HG02759 (cell line): ENCODE measurements around the gene TBP.
"Not testable (repeated sequence)": the region's sequence is repeated elsewhere in the genome, so short reads cannot be mapped to it uniquely, and the experiment has no call there.

Source experiments
- ATAC-seq: cut with Tn5 transposase; IDR thresholded peaks from one replicate; pipeline ENCODE4 v1.9.1; 2021; ENCODE audit warnings: mild to moderate bottlenecking, moderate library complexity; ENCODE audit not compliant: unreplicated experiment

The TBP gene

DNA sequence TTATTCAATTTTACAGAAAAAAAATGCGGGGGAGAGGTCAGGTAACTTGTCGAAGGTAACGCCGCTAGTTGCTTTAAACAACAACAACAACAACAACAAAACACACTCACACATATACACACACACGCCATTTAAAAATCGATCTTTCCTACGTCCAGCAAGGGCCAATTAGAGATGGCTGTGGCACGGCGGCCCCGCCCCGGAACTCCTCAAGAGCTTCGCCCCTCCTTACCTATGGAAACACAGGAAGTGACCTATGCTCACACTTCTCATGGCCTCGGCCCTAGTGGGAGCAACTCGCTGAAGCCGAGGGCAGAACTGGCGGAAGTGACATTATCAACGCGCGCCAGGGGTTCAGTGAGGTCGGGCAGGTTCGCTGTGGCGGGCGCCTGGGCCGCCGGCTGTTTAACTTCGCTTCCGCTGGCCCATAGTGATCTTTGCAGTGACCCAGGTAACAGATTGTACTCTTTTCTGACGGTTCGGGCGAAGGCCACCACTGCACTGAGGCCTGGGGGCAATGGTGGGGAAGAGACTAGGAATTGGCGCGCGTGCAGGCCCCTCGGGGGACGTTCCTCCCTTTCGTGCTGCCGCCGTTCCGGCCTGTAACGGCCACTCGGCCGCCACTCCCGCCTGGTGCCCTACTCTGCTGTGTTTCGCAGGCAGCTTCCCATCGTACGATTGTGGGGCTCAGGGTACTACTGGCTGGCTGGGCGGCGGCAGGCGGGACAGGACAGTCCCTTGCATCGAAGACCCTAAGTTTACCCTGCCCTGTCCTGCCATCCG, at the start of gene TBP:
TSS of gene TBP (plus strand) at position 357 of the 783 bp plus-strand sequence. CDS start 2,661 bp downstream, outside the sequence.
- peak; percentile 92 for ATAC-seq

DNA sequence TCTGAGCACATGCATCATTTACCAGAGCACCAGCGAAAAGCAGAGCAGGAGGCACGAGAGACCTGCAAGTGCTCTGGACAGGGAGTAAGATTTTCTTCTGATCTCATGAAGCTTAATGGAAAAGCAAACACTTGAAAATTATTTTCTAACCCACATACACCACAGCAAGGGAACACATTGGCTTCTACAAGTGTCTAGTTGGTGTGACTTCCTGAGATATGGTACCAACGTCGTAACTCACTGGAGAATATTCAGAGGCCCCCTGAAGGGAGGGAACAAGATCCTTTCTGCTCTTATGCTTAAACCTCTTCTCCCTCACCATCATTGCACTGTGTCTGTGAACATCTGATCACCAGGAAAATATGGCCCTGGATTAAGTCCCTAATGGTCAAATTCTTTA, 49.7 kb upstream of the TBP start:
- no peak for ATAC-seq

GRCh38 chr6:170505306-170505705, 48.9 kb upstream of the TBP start:
- ATAC-seq: no peak

- no peak for ATAC-seq
Measured at GRCh38 chr6:170506446-170506845, 47.7 kb upstream of the TBP start.

GRCh38 chr6:170507728-170508127, 46.4 kb upstream of the TBP start:
- not testable (repeated sequence) for ATAC-seq

DNA sequence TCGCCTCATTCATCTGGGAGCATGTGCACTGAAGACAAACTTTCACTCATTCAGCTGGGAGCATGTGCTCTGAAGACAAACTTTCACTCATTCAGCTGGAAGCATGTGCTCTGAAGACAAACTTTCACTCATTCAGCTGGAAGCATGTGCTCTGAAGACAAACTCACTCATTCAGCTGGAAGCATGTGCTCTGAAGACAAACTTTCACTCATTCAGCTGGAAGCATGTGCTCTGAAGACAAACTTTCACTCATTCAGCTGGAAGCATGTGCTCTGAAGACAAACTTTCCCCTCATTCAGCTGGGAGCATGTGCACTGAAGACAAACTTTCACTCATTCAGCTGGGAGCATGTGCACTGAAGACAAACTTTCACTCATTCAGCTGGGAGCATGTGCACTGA, 45.9 kb upstream of the TBP start:
- not testable (repeated sequence) for ATAC-seq

DNA sequence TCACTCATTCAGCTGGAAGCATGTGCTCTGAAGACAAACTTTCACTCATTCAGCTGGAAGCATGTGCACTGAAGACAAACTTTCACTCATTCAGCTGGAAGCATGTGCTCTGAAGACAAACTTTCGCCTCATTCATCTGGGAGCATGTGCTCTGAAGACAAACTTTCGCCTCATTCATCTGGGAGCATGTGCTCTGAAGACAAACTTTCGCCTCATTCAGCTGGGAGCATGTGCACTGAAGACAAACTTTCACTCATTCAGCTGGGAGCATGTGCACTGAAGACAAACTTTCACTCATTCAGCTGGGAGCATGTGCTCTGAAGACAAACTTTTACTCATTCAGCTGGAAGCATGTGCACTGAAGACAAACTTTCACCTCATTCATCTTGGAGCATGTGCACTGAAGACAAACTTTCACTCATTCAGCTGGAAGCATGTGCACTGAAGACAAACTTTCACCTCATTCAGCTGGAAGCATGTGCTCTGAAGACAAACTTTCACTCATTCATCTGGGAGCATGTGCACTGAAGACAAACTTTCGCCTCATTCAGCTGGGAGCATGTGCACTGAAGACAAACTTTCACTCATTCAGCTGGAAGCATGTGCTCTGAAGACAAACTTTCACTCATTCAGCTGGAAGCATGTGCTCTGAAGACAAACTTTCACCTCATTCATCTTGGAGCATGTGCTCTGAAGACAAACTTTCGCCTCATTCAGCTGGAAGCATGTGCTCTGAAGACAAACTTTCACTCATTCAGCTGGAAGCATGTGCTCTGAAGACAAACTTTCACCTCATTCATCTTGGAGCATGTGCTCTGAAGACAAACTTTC, 45.1 kb upstream of the TBP start:
- ATAC-seq: not testable (repeated sequence)

DNA sequence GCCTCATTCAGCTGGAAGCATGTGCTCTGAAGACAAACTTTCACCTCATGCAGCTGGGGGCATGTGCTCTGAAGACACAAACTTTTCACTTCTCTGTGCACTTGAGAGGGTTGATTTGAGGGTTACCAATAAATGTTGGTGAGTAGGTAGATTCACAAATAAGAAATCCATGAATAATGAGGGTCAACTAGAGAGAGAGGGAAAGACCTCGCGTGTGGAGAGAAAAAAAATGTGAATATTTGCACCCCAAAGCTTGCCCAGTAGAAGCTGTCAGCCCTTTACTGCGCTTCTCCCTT, 44.5 kb upstream of the TBP start:
- no peak for ATAC-seq

DNA sequence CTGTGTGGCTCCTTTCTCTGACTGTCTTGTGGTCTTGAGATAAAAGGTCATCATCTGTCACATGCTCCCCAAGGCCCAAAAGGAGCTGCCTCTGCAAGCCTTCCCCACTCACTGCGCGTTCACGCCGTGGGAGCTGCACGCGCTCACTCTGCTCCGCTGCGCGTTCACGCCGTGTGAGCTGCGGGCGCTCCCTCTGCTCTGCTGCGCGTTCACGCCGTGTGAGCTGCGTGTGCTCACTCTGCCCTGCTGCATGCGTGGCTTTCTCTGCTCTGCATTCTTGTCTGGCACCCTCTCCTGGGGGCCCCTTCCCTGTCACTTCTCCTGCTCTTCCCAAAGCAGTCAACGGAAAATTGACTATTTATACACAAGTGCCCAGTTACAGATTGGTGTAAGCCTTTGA, 43.5 kb upstream of the TBP start:
- no peak for ATAC-seq

- ATAC-seq: no peak
Measured at GRCh38 chr6:170512249-170512648, 41.9 kb upstream of the TBP start.

DNA sequence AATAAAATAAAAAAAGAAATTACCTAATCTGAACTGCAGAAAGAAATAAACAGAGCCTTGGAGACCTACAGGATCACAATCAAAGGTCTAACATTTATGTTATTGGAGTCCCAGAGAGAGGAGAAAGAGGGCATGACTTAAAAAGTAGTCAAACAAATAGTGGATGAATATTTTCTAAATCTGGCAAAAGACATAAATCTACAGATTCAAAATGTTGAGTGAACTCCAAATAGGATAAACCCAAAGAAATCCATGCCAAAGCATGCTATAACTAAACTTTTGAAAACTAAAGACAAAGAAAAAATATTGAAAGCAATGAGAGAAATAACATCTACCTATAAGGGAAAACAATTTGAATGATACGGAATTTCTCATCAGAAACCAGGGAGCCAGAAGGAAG, 39.3 kb upstream of the TBP start:
- no peak for ATAC-seq

DNA sequence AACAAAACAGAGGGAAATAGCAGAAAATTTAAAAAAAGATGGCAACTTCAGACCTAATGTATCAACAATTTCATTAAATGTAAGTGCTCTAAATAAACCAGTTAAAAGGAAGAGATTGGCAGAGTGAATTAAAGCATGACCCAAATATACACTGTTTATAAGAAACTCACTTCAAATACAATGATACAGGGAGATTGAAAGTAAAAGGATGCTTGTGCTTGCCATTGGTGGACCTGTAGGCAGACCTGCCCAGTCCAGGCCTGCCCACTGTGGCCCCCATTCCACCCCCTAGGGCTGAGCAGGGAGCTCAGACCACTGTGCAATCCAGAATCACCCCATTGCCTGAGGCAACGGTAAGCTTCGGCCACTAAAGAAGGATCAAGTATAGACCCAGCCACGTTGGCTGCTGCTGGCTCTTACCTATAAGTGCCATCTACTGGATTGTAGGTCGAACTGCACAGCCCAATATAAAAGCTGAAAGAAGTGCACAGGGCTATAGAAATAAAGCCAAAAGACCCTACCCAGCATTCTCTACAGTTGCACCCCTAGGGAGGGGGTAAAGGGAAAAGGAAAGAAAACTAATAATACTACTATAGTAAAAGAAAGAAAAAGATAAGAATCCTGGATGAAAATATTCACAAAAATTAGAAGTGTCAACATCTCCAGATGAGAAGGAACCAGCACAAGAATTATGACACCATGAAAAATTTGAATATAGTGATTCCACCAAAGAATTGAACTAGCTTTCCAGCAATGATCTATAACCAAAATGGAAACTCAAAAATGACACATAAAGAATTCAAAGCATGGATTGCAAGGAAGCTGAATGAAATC, 37.2 kb upstream of the TBP start:
- ATAC-seq: peak; percentile 95

GRCh38 chr6:170522565-170523183, 31.5 kb upstream of the TBP start:
- ATAC-seq: no peak

- no peak for ATAC-seq
Measured at GRCh38 chr6:170523256-170524171, 30.7 kb upstream of the TBP start.

DNA sequence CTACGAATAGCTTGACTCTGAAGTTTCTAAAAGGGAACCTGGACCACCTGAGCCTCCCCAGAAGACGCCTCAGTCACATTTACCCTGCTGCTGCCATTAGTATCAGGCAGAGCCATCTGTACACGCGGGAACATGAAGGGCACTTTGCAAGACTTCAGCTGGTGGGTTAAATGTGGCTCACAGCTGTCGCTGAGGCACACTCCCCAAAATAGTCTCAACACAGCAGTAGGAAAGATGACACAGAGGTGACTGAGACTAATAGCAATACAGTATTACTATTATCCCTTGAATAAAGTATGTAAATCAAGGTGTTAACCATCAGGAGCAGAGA, 30.0 kb upstream of the TBP start:
- no peak for ATAC-seq

DNA sequence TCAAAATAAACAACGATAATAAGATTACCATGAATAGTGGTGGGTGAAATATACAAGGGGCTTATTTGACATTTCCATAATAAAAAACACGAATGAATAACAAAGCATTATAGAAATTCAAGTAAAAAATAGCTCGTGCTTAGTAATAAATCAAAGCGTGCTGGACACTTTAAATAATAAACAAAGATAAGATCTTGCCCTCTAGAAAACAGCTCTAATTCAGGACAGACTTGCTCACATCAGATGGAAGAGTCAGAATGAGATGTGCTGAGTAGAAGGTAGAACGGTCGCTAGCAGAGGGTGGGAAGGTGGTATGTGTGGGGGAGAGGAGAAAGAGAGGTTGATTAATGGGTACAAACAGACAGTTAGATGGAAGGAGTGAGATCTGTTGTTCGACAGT, 28.4 kb upstream of the TBP start:
- no peak for ATAC-seq

DNA sequence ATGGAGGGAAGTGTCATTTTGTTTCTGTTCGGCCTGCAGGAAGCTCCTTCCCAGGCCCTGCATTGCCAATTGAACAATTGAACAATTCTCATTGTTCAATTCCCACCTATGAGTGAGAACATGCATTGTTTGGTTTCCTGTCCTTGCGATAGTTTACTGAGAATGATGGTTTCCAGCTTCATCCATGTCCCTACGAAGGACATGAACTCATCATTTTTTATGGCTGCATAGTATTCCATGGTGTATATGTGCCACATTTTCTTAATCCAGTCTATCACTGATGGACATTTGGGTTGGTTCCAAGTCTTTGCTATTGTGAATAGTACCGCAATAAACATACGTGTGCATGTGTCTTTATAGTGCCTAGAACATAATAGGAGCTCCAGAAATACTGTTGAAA, 26.2 kb upstream of the TBP start:
- ATAC-seq: not testable (repeated sequence)

GRCh38 chr6:170529839-170530469, 24.2 kb upstream of the TBP start:
- peak; percentile 84 for ATAC-seq

DNA sequence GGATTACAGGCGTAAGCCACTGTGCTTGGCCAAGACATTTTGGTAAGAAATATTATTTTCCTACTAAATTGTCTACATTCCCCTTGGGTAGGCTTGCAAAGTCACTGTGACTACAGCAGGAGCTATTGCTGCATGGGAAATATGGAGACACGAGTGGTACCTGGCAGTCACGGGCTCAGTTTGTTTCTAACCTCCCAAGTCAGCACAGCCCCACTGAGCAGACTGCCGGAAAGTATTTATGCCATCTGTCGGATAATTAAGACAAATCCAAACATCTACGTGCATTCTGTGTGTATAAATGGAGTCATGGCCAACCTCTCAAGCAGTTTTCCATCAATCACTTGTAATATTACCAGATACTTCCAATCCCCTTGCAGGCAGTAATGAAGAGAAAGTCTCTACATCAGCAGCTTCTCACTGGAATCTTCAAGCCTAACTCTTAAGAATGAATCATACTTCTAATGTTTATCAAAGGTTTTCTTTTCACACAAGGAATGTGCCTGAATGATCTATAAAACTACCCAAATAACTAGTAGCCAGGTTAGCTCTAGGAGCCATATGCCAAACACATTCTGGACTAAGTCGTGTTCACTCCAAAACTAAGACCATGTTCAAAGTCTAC, 21.2 kb upstream of the TBP start:
- ATAC-seq: no peak
